ENCODE data around the gene CCDC15. TPM values are rescaled to one million over a fixed set of nuclear protein-coding genes. Genes with fewer than 3 reads are reported as not detected.

CCDC15 gene
- total RNA-seq, 1 donor from 2014 or later, result 3.1 TPM

- H3K9me3 Mint-ChIP-seq, result no peaks in the 10 kb centered on the region
- peaks cover 8% of the 10 kb centered on the region for H3K27me3 Mint-ChIP-seq (ENCODE audit: low read depth)
- no peaks in the 10 kb centered on the region for H3K36me3 Mint-ChIP-seq
- H3K27ac Mint-ChIP-seq, result no peak overlapping the region
- no peak for DNase-seq (ENCODE audit: low spot score in 2 of 2, unreplicated experiment in 2 of 2)
- no peak for TF ChIP-seq CTCF (IDR thresholded peaks at IDR 0.05; ENCODE audit: unreplicated experiment)
- H3K4me3 Mint-ChIP-seq, result no peak overlapping the region
- peaks cover 6% of the 10 kb centered on the region for H3K4me1 Mint-ChIP-seq
These were observed 119.8 kb downstream of the CCDC15 start for GRCh38 chr11:125073616-125074483.

- no peak for TF ChIP-seq CTCF (IDR thresholded peaks at IDR 0.05; ENCODE audit: unreplicated experiment)
- Mint-ChIP-seq H3K36me3 (no peaks in the 10 kb centered on the region), H3K4me1 (peaks cover 6% of the 10 kb centered on the region), H3K27ac (no peak overlapping the region), H3K27me3 (ENCODE audit: low read depth) (peaks cover 8% of the 10 kb centered on the region), H3K9me3 (no peaks in the 10 kb centered on the region), H3K4me3 (no peak overlapping the region)
- DNase-seq (ENCODE audit: low spot score in 2 of 2, unreplicated experiment in 2 of 2), result no peak
These were observed 120.7 kb downstream of the CCDC15 start for GRCh38 chr11:125074511-125075241.

GRCh38 chr11:125075242-125075625 is 121.2 kb downstream of the CCDC15 start:
- Mint-ChIP-seq H3K27me3 (ENCODE audit: low read depth) (peaks cover 8% of the 10 kb centered on the region), H3K36me3 (no peaks in the 10 kb centered on the region), H3K27ac (no peak overlapping the region), H3K9me3 (no peaks in the 10 kb centered on the region), H3K4me1 (peaks cover 6% of the 10 kb centered on the region), H3K4me3 (no peak overlapping the region)
- no peak for TF ChIP-seq CTCF (IDR thresholded peaks at IDR 0.05; ENCODE audit: unreplicated experiment)
- DNase-seq (ENCODE audit: low spot score in 2 of 2, unreplicated experiment in 2 of 2), result no peak

GRCh38 chr11:125075900-125076317 is 121.9 kb downstream of the CCDC15 start:
- Mint-ChIP-seq H3K4me1 (peaks cover 6% of the 10 kb centered on the region), H3K4me3 (no peak overlapping the region), H3K36me3 (no peaks in the 10 kb centered on the region), H3K27ac (no peak overlapping the region), H3K27me3 (ENCODE audit: low read depth) (peaks cover 8% of the 10 kb centered on the region), H3K9me3 (no peaks in the 10 kb centered on the region)
- DNase-seq (ENCODE audit: low spot score in 2 of 2, unreplicated experiment in 2 of 2), result no peak
- no peak for TF ChIP-seq CTCF (IDR thresholded peaks at IDR 0.05; ENCODE audit: unreplicated experiment)

GRCh38 chr11:125076378-125076945 is 122.5 kb downstream of the CCDC15 start:
- Mint-ChIP-seq H3K4me3 (no peak overlapping the region), H3K27me3 (ENCODE audit: low read depth) (peaks cover 8% of the 10 kb centered on the region), H3K4me1 (peaks cover 2% of the 10 kb centered on the region), H3K27ac (no peak overlapping the region), H3K36me3 (no peaks in the 10 kb centered on the region), H3K9me3 (no peaks in the 10 kb centered on the region)
- no peak for DNase-seq (ENCODE audit: low spot score in 2 of 2, unreplicated experiment in 2 of 2)
- TF ChIP-seq CTCF (IDR thresholded peaks at IDR 0.05; ENCODE audit: unreplicated experiment), result no peak

All from mesothelial cell of epicardium (in vitro differentiated cells).